Measurements from ENCODE around the gene DLG2.

GRCh38 chr11:84580428-84580827 lies 1046.7 kb downstream of the DLG2 start:
- TF ChIP-seq CTCF (IDR thresholded peaks at IDR 0.05; ENCODE audit: low read depth, low read length) (no peak), EZH2phosphoT487 (IDR thresholded peaks at IDR 0.05; ENCODE audit: low read depth) (no peak)
